Suprapubic skin (tissue), 4 donors: ENCODE data around the gene ASCC2.

Source experiments
- EP300 ChIP-seq: sonication (generic); formaldehyde crosslinking; IDR thresholded peaks from one replicate; pipeline ENCODE4 v1.6.1; 2017; ENCODE audit warnings: antibody characterized with exemption
- POLR2A ChIP-seq, 2 donors: fragments of 450-650 bp; IDR thresholded peaks; one replicate each; pipeline ENCODE4 v1.6.1; 2017; ENCODE audit warnings: antibody characterized with exemption in 2 of 2, mild to moderate bottlenecking in 2 of 2, moderate library complexity in 2 of 2
- POLR2AphosphoS5 ChIP-seq, 3 donors: sonication (generic); formaldehyde crosslinking; IDR thresholded peaks; one replicate each; pipeline ENCODE4 v1.6.1; 2017; ENCODE audit warnings: antibody characterized with exemption in 3 of 3
- TF ChIP-seq, protein P1 (sequence below), 2 donors: fragments of 200-600 bp in 1 of 2; fragments of 450-650 bp in 1 of 2; sonication (generic) in 1 of 2; IDR thresholded peaks; one replicate each; pipeline ENCODE4 v1.5.1; 2016 to 2019; ENCODE audit warnings: antibody characterized with exemption in 2 of 2, mild to moderate bottlenecking in 1 of 2, moderate library complexity in 1 of 2

DNA sequence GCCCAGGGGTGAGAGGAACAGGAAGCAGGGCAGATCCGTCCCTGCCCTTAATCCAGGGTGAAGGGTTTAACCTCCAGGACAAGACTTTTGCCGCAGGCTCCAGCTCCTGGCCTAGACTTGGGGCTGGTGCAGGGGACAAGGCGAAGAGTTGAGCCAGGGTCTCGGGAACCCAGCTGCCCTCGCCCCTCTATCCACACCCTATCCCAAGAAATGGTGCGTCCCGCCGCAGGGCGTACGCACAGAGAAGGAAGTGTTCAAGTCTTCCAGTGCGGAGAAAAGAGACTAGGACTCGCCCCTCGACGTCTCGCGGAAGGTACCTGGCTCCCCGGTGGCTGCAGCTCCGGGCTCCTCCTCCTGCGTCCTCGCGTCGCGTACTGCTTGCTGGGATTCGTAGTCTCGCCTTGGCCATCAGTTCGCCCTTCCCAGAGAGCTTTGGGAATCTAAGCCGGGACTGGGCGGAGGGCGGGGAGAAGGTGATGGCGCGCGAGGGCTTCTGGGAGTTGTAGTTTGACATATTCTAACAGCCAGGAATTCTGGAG, 71.4 kb downstream of the ASCC2 start, which contains the start of gene ZMAT5:
- no peak for TF ChIP-seq POLR2A (IDR thresholded peaks at IDR 0.05)
- TF ChIP-seq, protein P1, sequence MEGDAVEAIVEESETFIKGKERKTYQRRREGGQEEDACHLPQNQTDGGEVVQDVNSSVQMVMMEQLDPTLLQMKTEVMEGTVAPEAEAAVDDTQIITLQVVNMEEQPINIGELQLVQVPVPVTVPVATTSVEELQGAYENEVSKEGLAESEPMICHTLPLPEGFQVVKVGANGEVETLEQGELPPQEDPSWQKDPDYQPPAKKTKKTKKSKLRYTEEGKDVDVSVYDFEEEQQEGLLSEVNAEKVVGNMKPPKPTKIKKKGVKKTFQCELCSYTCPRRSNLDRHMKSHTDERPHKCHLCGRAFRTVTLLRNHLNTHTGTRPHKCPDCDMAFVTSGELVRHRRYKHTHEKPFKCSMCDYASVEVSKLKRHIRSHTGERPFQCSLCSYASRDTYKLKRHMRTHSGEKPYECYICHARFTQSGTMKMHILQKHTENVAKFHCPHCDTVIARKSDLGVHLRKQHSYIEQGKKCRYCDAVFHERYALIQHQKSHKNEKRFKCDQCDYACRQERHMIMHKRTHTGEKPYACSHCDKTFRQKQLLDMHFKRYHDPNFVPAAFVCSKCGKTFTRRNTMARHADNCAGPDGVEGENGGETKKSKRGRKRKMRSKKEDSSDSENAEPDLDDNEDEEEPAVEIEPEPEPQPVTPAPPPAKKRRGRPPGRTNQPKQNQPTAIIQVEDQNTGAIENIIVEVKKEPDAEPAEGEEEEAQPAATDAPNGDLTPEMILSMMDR (IDR thresholded peaks at IDR 0.05) = no peak
- TF ChIP-seq POLR2AphosphoS5 (IDR thresholded peaks at IDR 0.05) = peak in 1 of 3 donors; percentile 38
- no peak for TF ChIP-seq EP300
